GM21619 (cell line): ENCODE results near the gene HAAO.

Experiments
- ATAC-seq: cut with Tn5 transposase; IDR thresholded peaks from one replicate; pipeline ENCODE4 v1.9.1; 2021; ENCODE audit not compliant: unreplicated experiment

Gene HAAO

GRCh38 chr2:42769583-42770287 is 22.6 kb downstream of the HAAO start:
- ATAC-seq: no peak

- no peak for ATAC-seq
Observed at GRCh38 chr2:42768706-42769256, 23.6 kb downstream of the HAAO start.

GRCh38 chr2:42767899-42768705 is 24.3 kb downstream of the HAAO start:
- no peak for ATAC-seq

GRCh38 chr2:42767080-42767898 is 25.1 kb downstream of the HAAO start:
- no peak for ATAC-seq

- ATAC-seq: no peak
Observed at GRCh38 chr2:42765686-42766085, 26.7 kb downstream of the HAAO start.

GRCh38 chr2:42764901-42765300 is 27.5 kb downstream of the HAAO start:
- no peak for ATAC-seq

GRCh38 chr2:42764096-42764495 is 28.3 kb downstream of the HAAO start, which contains the start of gene OXER1:
OXER1 (minus strand) TSS chr2:42764135; CDS start chr2:42764062, 73 bp downstream.
- ATAC-seq: no peak

GRCh38 chr2:42762823-42763804 is 29.3 kb downstream of the HAAO start:
- no peak for ATAC-seq

- no peak for ATAC-seq
Observed at GRCh38 chr2:42762155-42762554, 30.2 kb downstream of the HAAO start.

GRCh38 chr2:42761554-42761953 is 30.8 kb downstream of the HAAO start:
- ATAC-seq: no peak

- no peak for ATAC-seq
Observed at GRCh38 chr2:42758751-42759150, 33.6 kb downstream of the HAAO start.

GRCh38 chr2:42757981-42758740 is 34.2 kb downstream of the HAAO start:
- no peak for ATAC-seq

- ATAC-seq: no peak
Observed at GRCh38 chr2:42756966-42757513, 35.3 kb downstream of the HAAO start.

GRCh38 chr2:42756150-42756775 is 36.1 kb downstream of the HAAO start:
- ATAC-seq: no peak

- ATAC-seq: no peak
Observed at GRCh38 chr2:42755191-42755880, 37.0 kb downstream of the HAAO start.

- ATAC-seq: no peak
Observed at GRCh38 chr2:42754776-42755140, 37.6 kb downstream of the HAAO start.

GRCh38 chr2:42754021-42754775 is 38.2 kb downstream of the HAAO start:
- peak; percentile 64 for ATAC-seq
